AG09309 (cell line): Measurements from ENCODE around the gene NDRG4.

Source experiments
- DNase-seq: peaks from one replicate; pipeline ENCODE4 v3.0.0-alpha.2; 2010; ENCODE audit warnings: low read depth
- H3K4me3 ChIP-seq: 2 replicates; pipeline ENCODE4 v1.5.1; 2011; ENCODE audit warnings: mild to moderate bottlenecking, low read depth, low read length, moderate library complexity; ENCODE audit not compliant: control insufficient read depth
- CTCF ChIP-seq: IDR thresholded peaks from 2 replicates; pipeline ENCODE4 v1.5.1; 2011; ENCODE audit warnings: mild to moderate bottlenecking, low read depth, low read length, inconsistent platforms; ENCODE audit not compliant: insufficient read depth, control insufficient read depth; ENCODE audit errors: missing control alignments

NDRG4 gene

GRCh38 chr16:58530179-58530578, 30.2 kb downstream of the NDRG4 start:
- no peak overlapping the region for H3K4me3 ChIP-seq
- DNase-seq: no peak
- no peak for TF ChIP-seq CTCF

- H3K4me3 ChIP-seq: no peak overlapping the region
- no peak for TF ChIP-seq CTCF
- DNase-seq: no peak
Observed at GRCh38 chr16:58532414-58532813, 32.5 kb downstream of the NDRG4 start.

GRCh38 chr16:58533751-58534470, 34.0 kb downstream of the NDRG4 start:
- no peak for TF ChIP-seq CTCF
- H3K4me3 ChIP-seq: no peak overlapping the region
- no peak for DNase-seq

GRCh38 chr16:58535100-58535499, 35.2 kb downstream of the NDRG4 start:
- H3K4me3 ChIP-seq: no peak overlapping the region
- no peak for TF ChIP-seq CTCF
- no peak for DNase-seq

- no peak overlapping the region for H3K4me3 ChIP-seq
- no peak for TF ChIP-seq CTCF
- DNase-seq: no peak
Observed at GRCh38 chr16:58536278-58536677, 36.3 kb downstream of the NDRG4 start.

GRCh38 chr16:58537124-58537906, 37.4 kb downstream of the NDRG4 start:
- H3K4me3 ChIP-seq: no peak overlapping the region
- no peak for TF ChIP-seq CTCF
- DNase-seq: no peak
